ENCODE measurements around the gene PRLHR.

GRCh38 chr10:118581340-118581739 lies 14.1 kb downstream of the PRLHR start:
- TF ChIP-seq, protein P1, sequence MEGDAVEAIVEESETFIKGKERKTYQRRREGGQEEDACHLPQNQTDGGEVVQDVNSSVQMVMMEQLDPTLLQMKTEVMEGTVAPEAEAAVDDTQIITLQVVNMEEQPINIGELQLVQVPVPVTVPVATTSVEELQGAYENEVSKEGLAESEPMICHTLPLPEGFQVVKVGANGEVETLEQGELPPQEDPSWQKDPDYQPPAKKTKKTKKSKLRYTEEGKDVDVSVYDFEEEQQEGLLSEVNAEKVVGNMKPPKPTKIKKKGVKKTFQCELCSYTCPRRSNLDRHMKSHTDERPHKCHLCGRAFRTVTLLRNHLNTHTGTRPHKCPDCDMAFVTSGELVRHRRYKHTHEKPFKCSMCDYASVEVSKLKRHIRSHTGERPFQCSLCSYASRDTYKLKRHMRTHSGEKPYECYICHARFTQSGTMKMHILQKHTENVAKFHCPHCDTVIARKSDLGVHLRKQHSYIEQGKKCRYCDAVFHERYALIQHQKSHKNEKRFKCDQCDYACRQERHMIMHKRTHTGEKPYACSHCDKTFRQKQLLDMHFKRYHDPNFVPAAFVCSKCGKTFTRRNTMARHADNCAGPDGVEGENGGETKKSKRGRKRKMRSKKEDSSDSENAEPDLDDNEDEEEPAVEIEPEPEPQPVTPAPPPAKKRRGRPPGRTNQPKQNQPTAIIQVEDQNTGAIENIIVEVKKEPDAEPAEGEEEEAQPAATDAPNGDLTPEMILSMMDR (IDR thresholded peaks at IDR 0.05; ENCODE audit: borderline replicate concordance, extremely low read depth, low read length, poor library complexity, severe bottlenecking), result no peak
- no peak for TF ChIP-seq EZH2 (IDR thresholded peaks at IDR 0.05; ENCODE audit: borderline replicate concordance, low read depth, low read length, severe bottlenecking)

All from DND-41 (cell line).